ENCODE measurements around the gene FAM81B.

- TF ChIP-seq CTCF (IDR thresholded peaks at IDR 0.05; ENCODE audit: low read length) (no peak), EZH2 (IDR thresholded peaks at IDR 0.05; ENCODE audit: borderline replicate concordance, low read length) (no peak)
Observed at GRCh38 chr5:95486191-95486590, 95.0 kb downstream of the FAM81B start.
